ENCODE results near the gene MMAA. TPM values are rescaled to one million over a fixed set of nuclear protein-coding genes. Genes with fewer than 3 reads are reported as not detected.
"Not testable (repeated sequence)": the region's sequence is repeated elsewhere in the genome, so short reads cannot be mapped to it uniquely, and the experiment has no call there.

MMAA gene
- total RNA-seq, 1 donor from 2014 or later, result 2.3 TPM

- no peak overlapping the region for H3K4me3 Mint-ChIP-seq
- no peak overlapping the region for H3K4me3 ChIP-seq
- peaks cover 4% of the 10 kb centered on the region for H3K36me3 Mint-ChIP-seq
- no peak for DNase-seq (ENCODE audit: low spot score)
- H3K4me1 ChIP-seq, result no peaks in the 10 kb centered on the region
- H2AFZ ChIP-seq (replicated peaks), result no peak overlapping the region
- H4K20me1 ChIP-seq (ENCODE audit: low read depth), result no peaks in the 10 kb centered on the region
- no peak overlapping the region for H3K4me2 ChIP-seq
- no peak overlapping the region for H3K9ac ChIP-seq
- no peaks in the 10 kb centered on the region for H3K36me3 ChIP-seq
- peaks cover 4% of the 10 kb centered on the region for H3K27me3 Mint-ChIP-seq (ENCODE audit: insufficient read depth, low read depth)
- H3K27ac Mint-ChIP-seq, result no peak overlapping the region
- H3K27me3 ChIP-seq, result no peaks in the 10 kb centered on the region
- no peak overlapping the region for H3K27ac ChIP-seq
- TF ChIP-seq EZH2phosphoT487 (IDR thresholded peaks at IDR 0.05) (no peak), EZH2 (IDR thresholded peaks at IDR 0.05) (no peak), CTCF (IDR thresholded peaks at IDR 0.05) (no peak)
- H3F3A ChIP-seq (ENCODE audit: low read depth), result no peaks in the 10 kb centered on the region
- H3K4me1 Mint-ChIP-seq, result no peaks in the 10 kb centered on the region
- H3K9me3 Mint-ChIP-seq, result no peaks in the 10 kb centered on the region
- no peaks in the 10 kb centered on the region for H3K79me2 ChIP-seq (ENCODE audit: low read depth)
- H3K9me3 ChIP-seq (ENCODE audit: low read depth), result no peaks in the 10 kb centered on the region
These were observed 16.4 kb downstream of the MMAA start for GRCh38 chr4:145635630-145636029.

GRCh38 chr4:145639186-145639698, 20.1 kb downstream of the MMAA start:
- H3K9me3 Mint-ChIP-seq, result no peaks in the 10 kb centered on the region
- H3K4me2 ChIP-seq, result no peak overlapping the region
- peaks cover 2% of the 10 kb centered on the region for H3K36me3 Mint-ChIP-seq
- H3K27me3 Mint-ChIP-seq (ENCODE audit: insufficient read depth, low read depth), result peaks cover 2% of the 10 kb centered on the region
- H3K79me2 ChIP-seq (ENCODE audit: low read depth), result no peaks in the 10 kb centered on the region
- no peak overlapping the region for H3K9ac ChIP-seq
- no peak overlapping the region for H2AFZ ChIP-seq (replicated peaks)
- no peaks in the 10 kb centered on the region for H3K27me3 ChIP-seq
- H3K36me3 ChIP-seq, result no peaks in the 10 kb centered on the region
- no peak for DNase-seq (ENCODE audit: low spot score)
- H3K4me1 Mint-ChIP-seq, result no peaks in the 10 kb centered on the region
- TF ChIP-seq EZH2 (IDR thresholded peaks at IDR 0.05) (no peak), EZH2phosphoT487 (IDR thresholded peaks at IDR 0.05) (no peak), CTCF (IDR thresholded peaks at IDR 0.05) (no peak)
- H3K9me3 ChIP-seq (ENCODE audit: low read depth), result no peaks in the 10 kb centered on the region
- no peaks in the 10 kb centered on the region for H3F3A ChIP-seq (ENCODE audit: low read depth)
- H3K4me3 Mint-ChIP-seq, result no peak overlapping the region
- H3K4me3 ChIP-seq, result no peak overlapping the region
- no peaks in the 10 kb centered on the region for H4K20me1 ChIP-seq (ENCODE audit: low read depth)
- no peaks in the 10 kb centered on the region for H3K4me1 ChIP-seq
- no peak overlapping the region for H3K27ac Mint-ChIP-seq
- H3K27ac ChIP-seq, result no peak overlapping the region

- not testable (repeated sequence) for H3K27ac ChIP-seq; H3K9me3 ChIP-seq (ENCODE audit: low read depth); H3K4me2 ChIP-seq; H3K79me2 ChIP-seq (ENCODE audit: low read depth); H2AFZ ChIP-seq (replicated peaks); H3K36me3 Mint-ChIP-seq; H3K9ac ChIP-seq; H4K20me1 ChIP-seq (ENCODE audit: low read depth); H3K4me3 Mint-ChIP-seq; H3K4me1 ChIP-seq; H3K4me1 Mint-ChIP-seq; H3K4me3 ChIP-seq; H3F3A ChIP-seq (ENCODE audit: low read depth); H3K36me3 ChIP-seq; H3K9me3 Mint-ChIP-seq; H3K27me3 ChIP-seq; H3K27me3 Mint-ChIP-seq (ENCODE audit: insufficient read depth, low read depth); H3K27ac Mint-ChIP-seq; DNase-seq (ENCODE audit: low spot score)
These were observed 21.1 kb downstream of the MMAA start for GRCh38 chr4:145640236-145640635.

- H3K4me1 ChIP-seq, result no peaks in the 10 kb centered on the region
- no peaks in the 10 kb centered on the region for H3K79me2 ChIP-seq (ENCODE audit: low read depth)
- Mint-ChIP-seq H3K27ac (no peak overlapping the region), H3K36me3 (peaks cover 2% of the 10 kb centered on the region), H3K4me1 (no peaks in the 10 kb centered on the region), H3K27me3 (ENCODE audit: insufficient read depth, low read depth) (no peaks in the 10 kb centered on the region), H3K9me3 (no peaks in the 10 kb centered on the region), H3K4me3 (no peak overlapping the region)
- H3K4me2 ChIP-seq, result no peak overlapping the region
- no peak overlapping the region for H3K9ac ChIP-seq
- no peak for TF ChIP-seq EZH2 (IDR thresholded peaks at IDR 0.05)
- no peak for TF ChIP-seq EZH2phosphoT487 (IDR thresholded peaks at IDR 0.05)
- no peak for TF ChIP-seq CTCF (IDR thresholded peaks at IDR 0.05)
- H4K20me1 ChIP-seq (ENCODE audit: low read depth), result no peaks in the 10 kb centered on the region
- H3K36me3 ChIP-seq, result no peaks in the 10 kb centered on the region
- no peak overlapping the region for H3K27ac ChIP-seq
- no peak overlapping the region for H3K4me3 ChIP-seq
- no peak overlapping the region for H2AFZ ChIP-seq (replicated peaks)
- no peaks in the 10 kb centered on the region for H3K27me3 ChIP-seq
- H3K9me3 ChIP-seq (ENCODE audit: low read depth), result no peaks in the 10 kb centered on the region
- H3F3A ChIP-seq (ENCODE audit: low read depth), result no peaks in the 10 kb centered on the region
- DNase-seq (ENCODE audit: low spot score), result no peak
These were observed 24.1 kb downstream of the MMAA start for GRCh38 chr4:145643295-145643694.
